IMR-90 (cell line): ENCODE data around the gene ROM1. TPM values are rescaled to one million over a fixed set of nuclear protein-coding genes. Genes with fewer than 3 reads are reported as not detected.

ENCODE experiments used
- ATAC-seq: fragments of 200-7000 bp; cut with Tn5 transposase; 2 replicates; pipeline ENCODE4 v1.9.1; 2020; ENCODE audit warnings: low read depth, mild to moderate bottlenecking, moderate library complexity
- BruUV-seq: library from RNA; stranded (reverse); fragments of 400-500 nt; replicated peaks from 2 replicates; lab custom pipeline; 2021; lab: Mats Ljungman, UMichigan
- CTCF ChIA-PET: fragments of 300-600 bp; formaldehyde crosslinking; extraction: SDS; loops from one replicate; lab custom pipeline; 2021; ENCODE audit warnings: antibody characterized with exemption; lab: Yijun Ruan, JAX
- POLR2A ChIA-PET: fragments of 300-600 bp; sonication (Branson Sonifier 250); formaldehyde crosslinking; loops from one replicate; lab custom pipeline; 2022; ENCODE audit warnings: antibody characterized with exemption; ENCODE audit not compliant: unreplicated experiment; lab: Charles Lee
- DNase-seq: peaks from one replicate; pipeline ENCODE4 v3.0.0; 2013
- H2AFZ ChIP-seq: replicated peaks from 2 replicates; pipeline ENCODE3; 2013; ENCODE audit warnings: low read length, mild to moderate bottlenecking; ENCODE audit not compliant: poor library complexity
- H2AK5ac ChIP-seq: 2 replicates; pipeline ENCODE4 v1.6.1; 2013; ENCODE audit warnings: low read depth, low read length, inconsistent platforms
- H2AK9ac ChIP-seq: replicated peaks from 2 replicates; pipeline ENCODE3; 2013; ENCODE audit warnings: mild to moderate bottlenecking, low read depth, low read length, moderate library complexity; ENCODE audit not compliant: poor library complexity
- H2BK120ac ChIP-seq: 2 replicates; pipeline ENCODE4 v1.6.1; 2013; ENCODE audit warnings: low read depth, low read length, inconsistent platforms
- H2BK15ac ChIP-seq: 3 replicates; pipeline ENCODE4 v1.6.1; 2013; ENCODE audit warnings: low read depth, low read length, inconsistent platforms
- H2BK20ac ChIP-seq: 2 replicates; pipeline ENCODE4 v1.6.1; 2013; ENCODE audit warnings: low read depth, mild to moderate bottlenecking, inconsistent platforms, low read length, moderate library complexity
- H2BK5ac ChIP-seq: 2 replicates; pipeline ENCODE4 v1.6.1; 2013; ENCODE audit warnings: mild to moderate bottlenecking, low read depth, low read length, inconsistent platforms; ENCODE audit not compliant: poor library complexity, severe bottlenecking
- H3K14ac ChIP-seq: replicated peaks from 2 replicates; pipeline ENCODE4 v1.6.1; 2013; ENCODE audit warnings: low read depth, low read length, inconsistent platforms
- H3K18ac ChIP-seq: 2 replicates; pipeline ENCODE4 v1.6.1; 2013; ENCODE audit warnings: low read depth, low read length, control low read depth
- H3K23ac ChIP-seq: 2 replicates; pipeline ENCODE4 v1.6.1; 2013; ENCODE audit warnings: low read depth, low read length, inconsistent platforms
- H3K27ac ChIP-seq: 2 replicates; pipeline ENCODE4 v1.5.1; 2013; ENCODE audit warnings: mild to moderate bottlenecking, control low read depth, low read length; ENCODE audit not compliant: insufficient read depth
- H3K27me3 ChIP-seq: 2 replicates; pipeline ENCODE4 v1.6.1; 2013; ENCODE audit warnings: low read length; ENCODE audit not compliant: control insufficient read depth, insufficient read depth
- H3K36me3 ChIP-seq: 2 replicates; pipeline ENCODE4 v1.6.1; 2013; ENCODE audit warnings: low read length, mixed read lengths; ENCODE audit not compliant: control insufficient read depth, insufficient read depth
- H3K4ac ChIP-seq: 2 replicates; pipeline ENCODE4 v1.6.1; 2013; ENCODE audit warnings: low read depth, low read length, inconsistent platforms
- H3K4me1 ChIP-seq: 2 replicates; pipeline ENCODE4 v1.6.1; 2013; ENCODE audit warnings: low read length, mixed read lengths; ENCODE audit not compliant: control insufficient read depth, insufficient read depth
- H3K4me2 ChIP-seq: 2 replicates; pipeline ENCODE4 v1.6.1; 2013; ENCODE audit warnings: low read depth, mild to moderate bottlenecking, control low read depth, low read length, moderate library complexity
- H3K4me3 ChIP-seq: 2 replicates; pipeline ENCODE4 v1.5.1; 2013; ENCODE audit warnings: low read depth, mild to moderate bottlenecking, control low read depth, low read length, moderate library complexity; ENCODE audit not compliant: insufficient read depth
- H3K56ac ChIP-seq: 2 replicates; pipeline ENCODE4 v1.6.1; 2013; ENCODE audit warnings: low read length, inconsistent platforms; ENCODE audit not compliant: insufficient read depth; ENCODE audit errors: extremely low read depth
- H3K79me1 ChIP-seq, 2 experiments: 2 replicates each; pipeline ENCODE4 v1.6.1; 2013; ENCODE audit warnings: low read length in 2 of 2, inconsistent platforms in 1 of 2, low read depth in 1 of 2
- H3K9ac ChIP-seq: 2 replicates; pipeline ENCODE4 v1.6.1; 2013; ENCODE audit warnings: low read depth, low read length, control low read depth
- H3K9me1 ChIP-seq: 2 replicates; pipeline ENCODE4 v1.6.1; 2013; ENCODE audit warnings: low read length, inconsistent platforms; ENCODE audit not compliant: insufficient read depth
- H3K9me3 ChIP-seq: 2 replicates; pipeline ENCODE4 v1.6.1; 2013; ENCODE audit warnings: low read length; ENCODE audit not compliant: control insufficient read depth, insufficient read depth
- H4K20me1 ChIP-seq: 2 replicates; pipeline ENCODE4 v1.6.1; 2013; ENCODE audit warnings: low read length, inconsistent platforms; ENCODE audit not compliant: insufficient read depth
- H4K5ac ChIP-seq: 2 replicates; pipeline ENCODE4 v1.6.1; 2013; ENCODE audit warnings: mild to moderate bottlenecking, low read depth, low read length, control low read depth
- H4K8ac ChIP-seq, 2 experiments: 2 replicates each; pipeline ENCODE4 v1.6.1; 2013; ENCODE audit warnings: low read depth in 2 of 2, low read length in 2 of 2, control low read depth in 1 of 2, inconsistent platforms in 1 of 2
- H4K91ac ChIP-seq: 2 replicates; pipeline ENCODE4 v1.6.1; 2013; ENCODE audit warnings: low read depth, low read length, inconsistent platforms; ENCODE audit not compliant: insufficient read depth
- BHLHE40 ChIP-seq: fragments of 150-350 bp; IDR thresholded peaks from 2 replicates; pipeline ENCODE4 v1.6.1; 2016; ENCODE audit warnings: mild to moderate bottlenecking, low read depth, low read length
- CEBPB ChIP-seq: IDR thresholded peaks from 2 replicates; pipeline ENCODE4 v1.6.1; 2012; ENCODE audit warnings: low read depth, low read length, improper control_type of control experiment
- CTCF ChIP-seq: conservative IDR thresholded peaks from 2 replicates; pipeline ENCODE4 v1.5.1; 2012; ENCODE audit warnings: mild to moderate bottlenecking, low read depth, low read length, improper control_type of control experiment
- ELK1 ChIP-seq: fragments of 150-350 bp; IDR thresholded peaks from 2 replicates; pipeline ENCODE4 v1.6.1; 2016; ENCODE audit warnings: low read depth, mild to moderate bottlenecking, low read length, moderate library complexity, borderline replicate concordance
- FOS ChIP-seq: fragments of 150-350 bp; IDR thresholded peaks from 2 replicates; pipeline ENCODE4 v1.6.1; 2016; ENCODE audit warnings: low read depth, low read length
- MAZ ChIP-seq: IDR thresholded peaks from 2 replicates; pipeline ENCODE4 v1.6.1; 2012; ENCODE audit warnings: low read depth, mild to moderate bottlenecking, low read length, improper control_type of control experiment, moderate library complexity, borderline replicate concordance
- MXI1 ChIP-seq: IDR thresholded peaks from 2 replicates; pipeline ENCODE4 v1.6.1; 2012; ENCODE audit warnings: low read depth, mild to moderate bottlenecking, low read length, moderate library complexity, borderline replicate concordance
- NFE2L2 ChIP-seq: fragments of 150-350 bp; IDR thresholded peaks from 2 replicates; pipeline ENCODE4 v1.6.1; 2016; ENCODE audit warnings: low read depth, mild to moderate bottlenecking, low read length
- POLR2A ChIP-seq: IDR thresholded peaks from 2 replicates; pipeline ENCODE4 v1.6.1; 2012; ENCODE audit warnings: mild to moderate bottlenecking, low read depth, low read length
- RAD21 ChIP-seq: IDR thresholded peaks from 2 replicates; pipeline ENCODE4 v1.6.1; 2012; ENCODE audit warnings: low read length, improper control_type of control experiment
- RCOR1 ChIP-seq: IDR thresholded peaks from 2 replicates; pipeline ENCODE4 v1.6.1; 2012; ENCODE audit warnings: mild to moderate bottlenecking, low read length, improper control_type of control experiment; ENCODE audit not compliant: insufficient replicate concordance
- SMC3 ChIP-seq: fragments of 150-350 bp; IDR thresholded peaks from 2 replicates; pipeline ENCODE4 v1.6.1; 2016; ENCODE audit warnings: low read depth, mild to moderate bottlenecking, antibody characterized with exemption, low read length, moderate library complexity
- USF2 ChIP-seq: fragments of 150-350 bp; IDR thresholded peaks from 2 replicates; pipeline ENCODE4 v1.6.1; 2017; ENCODE audit warnings: mild to moderate bottlenecking, antibody characterized with exemption, low read length, low read depth
- WGBS, 2 experiments: methylation state at CpG; one replicate each; pipeline versions ENCODE4 v1.1.5 to v1.1.7; 2013; ENCODE audit warnings: missing lambda C conversion rate in 2 of 2; ENCODE audit not compliant: insufficient read length in 1 of 2; ENCODE audit errors: extremely low coverage in 2 of 2; 5-methylcytosine and 5-hydroxymethylcytosine counted together
- dilution Hi-C: fragments of 300-500 bp; cut with HindIII; formaldehyde crosslinking; loops from one replicate; pipeline ENCODE4 v1.14.3; 2018; ENCODE audit warnings: low sequenced_read_pairs; ENCODE audit not compliant: unreplicated experiment
- in situ Hi-C: fragments of 300-500 bp; cut with MboI; formaldehyde crosslinking; loops from 3 replicates; pipeline ENCODE4 v1.14.3; 2019; ENCODE audit warnings: low sequenced_read_pairs, inconsistent platforms, mixed read lengths
- intact Hi-C: fragments of 100-400 bp; cut with micrococcal nuclease; formaldehyde crosslinking; loops from 2 replicates; pipeline ENCODE4 v1.10.0; 2022
- polyA plus RNA-seq, 3 experiments: library from polyadenylated mRNA; depleted of rRNA; stranded (reverse); fragments of >200 nt; gene quantifications; 2 replicates each; pipeline ENCODE4 v1.2.3, GENCODE V29; 2012; ENCODE audit warnings: low replicate concordance in 1 of 3
- total RNA-seq: library from RNA; depleted of rRNA; stranded (reverse); fragments of >200 nt; gene quantifications from 2 replicates; pipeline ENCODE4 v1.2.3, GENCODE V29; 2012

Gene ROM1
- total and polyA plus RNA-seq, 2 of the 4 experiments (the other 2 are of a cell fraction) = 2.2 to 2.5 TPM

- no peak for ATAC-seq
- 84% methylated on average over 9 of the region's 11 CpGs; no CpG with 5 or more reads in 1 of the 2 experiments for WGBS, 2 experiments
- POLR2A ChIA-PET = interaction anchor here (1.3 kb wide), 1 partner anchor 17 kb away, joined by 5 read pairs; the partner anchor contains the start of gene CSKMT
Observed at GRCh38 chr11:62648967-62649364, 35.9 kb downstream of the ROM1 start.

More at GRCh38 chr11:62648967-62649364, 35.9 kb downstream of the ROM1 start:
- TF ChIP-seq USF2 = no peak
- no peak for TF ChIP-seq NFE2L2
- no peak for TF ChIP-seq CTCF
- TF ChIP-seq CEBPB = no peak
- no peak for TF ChIP-seq BHLHE40
- TF ChIP-seq MXI1 = no peak
- no peak for TF ChIP-seq ELK1
- no peak for TF ChIP-seq FOS
- TF ChIP-seq RCOR1 = no peak
- no peak for TF ChIP-seq MAZ
- no peak for TF ChIP-seq POLR2A
- TF ChIP-seq RAD21 = no peak
- TF ChIP-seq SMC3 = no peak
- Histone ChIP-seq H3K36me3 (peaks cover 32% of the 10 kb centered on the region), H3K4me2 (no peak overlapping the region), H2AFZ (no peak overlapping the region), H3K23ac (no peak overlapping the region), H3K14ac (no peak overlapping the region), H2BK5ac (no peak overlapping the region), H3K18ac (no peak overlapping the region), H3K4me1 (peaks cover 8% of the 10 kb centered on the region), H3K9me1 (0 out of 2 replicates have a peak, but pooled peaks cover 6% of the 10 kb centered on the region), H4K20me1 (peaks cover 17% of the 10 kb centered on the region), H3K27ac (no peak overlapping the region), H4K91ac (no peak overlapping the region), H3K56ac (no peak overlapping the region), H3K4me3 (no peak overlapping the region), H2BK120ac (no peak overlapping the region), H2AK5ac (no peak overlapping the region), H2BK15ac (no peak overlapping the region), H3K9ac (no peak overlapping the region), H4K8ac (no peak overlapping the region), H3K27me3 (no peaks in the 10 kb centered on the region), H3K79me1 (peaks cover 6 to 57% of the 10 kb centered on the region in 2 experiments), H2BK20ac (no peak overlapping the region), H4K5ac (no peak overlapping the region), H3K4ac (no peak overlapping the region), H3K9me3 (no peaks in the 10 kb centered on the region), H2AK9ac (no peak overlapping the region)
- in situ Hi-C loops = no loop called here
- dilution Hi-C loops = no loop called here
- no peak for DNase-seq
- BruUV-seq = no TSS peak
- intact Hi-C loops = no loop called here
- CTCF ChIA-PET = no interaction called here
